HG02943 (cell line): ENCODE results near the gene SCLY.

ENCODE experiments used
- ATAC-seq: cut with Tn5 transposase; IDR thresholded peaks from one replicate; pipeline ENCODE4 v1.9.1; 2021; ENCODE audit warnings: mild to moderate bottlenecking, low read depth, moderate library complexity; ENCODE audit not compliant: unreplicated experiment

Gene SCLY

GRCh38 chr2:238134393-238134785 lies 73.6 kb downstream of the SCLY start:
- no peak for ATAC-seq

DNA sequence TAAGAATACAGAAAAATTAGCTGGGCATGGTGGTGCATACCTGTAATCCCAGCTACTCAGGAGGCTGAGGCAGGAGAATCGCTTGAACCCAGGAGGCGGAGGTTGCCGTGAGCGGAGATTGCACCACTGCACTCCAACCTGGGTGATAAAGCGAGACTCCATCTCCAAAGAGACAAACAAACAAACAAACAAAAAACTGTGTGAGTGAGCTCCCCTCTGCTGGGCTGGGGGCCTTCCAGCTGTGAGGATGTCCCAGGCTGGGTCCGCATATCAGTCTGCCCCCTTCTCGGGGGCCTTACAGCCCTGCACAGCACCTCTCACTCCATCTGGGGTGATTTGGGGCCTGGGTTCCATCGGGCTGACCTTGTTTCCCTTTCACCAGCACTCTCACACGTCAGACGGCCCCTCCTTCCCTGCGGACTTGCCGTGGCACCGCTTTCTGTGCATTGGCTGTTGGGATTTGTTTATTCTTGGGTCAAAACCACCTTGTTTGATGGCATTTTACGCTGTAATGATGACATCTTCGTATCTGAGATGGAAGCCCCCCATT lies 74.9 kb downstream of the SCLY start:
- no peak for ATAC-seq

GRCh38 chr2:238136820-238137537 lies 76.2 kb downstream of the SCLY start:
- ATAC-seq: no peak

GRCh38 chr2:238137885-238138284 lies 77.1 kb downstream of the SCLY start:
- no peak for ATAC-seq

- no peak for ATAC-seq
Measured at GRCh38 chr2:238138331-238139195, 77.8 kb downstream of the SCLY start, which contains the start of gene KLHL30. KLHL30 (plus strand) TSS chr2:238138668; CDS start chr2:238140755, 2,087 bp downstream.

- ATAC-seq: no peak
Measured at GRCh38 chr2:238139196-238140039, 78.6 kb downstream of the SCLY start.

- no peak for ATAC-seq
Measured at GRCh38 chr2:238140040-238140439, 79.2 kb downstream of the SCLY start.

GRCh38 chr2:238140721-238141540 lies 80.1 kb downstream of the SCLY start:
- no peak for ATAC-seq

GRCh38 chr2:238141541-238142318 lies 80.9 kb downstream of the SCLY start:
- no peak for ATAC-seq

GRCh38 chr2:238142382-238143205 lies 81.8 kb downstream of the SCLY start:
- no peak for ATAC-seq

DNA sequence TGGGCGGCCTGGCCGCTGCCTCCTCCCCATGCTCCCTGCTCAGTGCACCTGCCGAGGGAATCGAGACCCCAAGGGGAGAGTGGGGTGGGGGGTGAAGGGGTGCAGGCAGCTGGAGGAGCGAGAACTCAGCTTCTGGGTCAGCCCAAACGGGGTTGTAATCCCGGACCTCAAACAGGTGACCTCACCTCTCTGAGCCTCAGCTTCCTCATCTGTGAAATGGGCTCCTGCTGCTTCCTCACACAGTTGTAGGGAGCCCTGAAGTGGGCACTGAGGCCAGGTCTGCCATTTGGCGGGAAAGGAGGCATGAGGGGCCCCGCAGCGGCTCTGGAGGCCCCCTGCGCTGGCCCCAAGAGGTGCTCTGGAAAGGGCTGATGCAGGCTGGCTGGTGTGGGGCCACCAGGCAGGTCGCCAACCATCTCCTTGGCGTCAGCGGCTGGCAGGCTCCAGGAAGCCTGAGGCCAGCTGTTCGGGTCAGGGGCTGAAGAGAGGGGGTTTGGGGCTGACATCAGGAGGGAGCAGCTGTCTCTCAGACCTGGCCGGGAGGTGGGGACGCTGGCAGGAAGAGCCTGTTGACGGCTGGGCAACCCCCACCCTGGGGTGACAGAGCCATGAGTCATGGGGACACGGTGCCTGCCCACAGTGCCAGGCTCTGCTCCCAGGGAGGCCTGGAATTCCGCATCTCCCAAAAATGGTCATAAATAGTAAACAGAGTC lies 82.6 kb downstream of the SCLY start:
- no peak for ATAC-seq

DNA sequence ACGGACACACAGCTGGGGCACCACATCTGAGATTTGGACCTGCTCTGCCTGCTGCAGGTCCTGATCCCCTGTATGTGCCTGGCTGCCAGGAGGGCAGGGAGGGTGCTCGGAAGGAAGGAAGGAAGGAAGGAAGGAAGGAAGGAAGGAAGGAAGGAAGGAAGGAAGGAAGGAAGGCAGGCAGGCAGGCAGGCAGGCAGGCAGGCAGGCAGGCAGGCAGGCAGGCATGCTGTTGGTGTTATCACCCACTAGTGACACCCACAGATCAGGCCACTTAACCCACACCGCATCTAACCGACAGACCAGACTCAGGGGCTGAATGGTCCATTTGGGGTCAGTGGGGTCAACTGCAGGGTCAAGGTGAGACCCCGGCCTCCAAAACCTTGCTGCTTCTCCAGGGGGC lies 83.5 kb downstream of the SCLY start:
- no peak for ATAC-seq

GRCh38 chr2:238145046-238145445 lies 84.2 kb downstream of the SCLY start:
- ATAC-seq: no peak

- ATAC-seq: no peak
Measured at GRCh38 chr2:238145851-238146250, 85.0 kb downstream of the SCLY start.

GRCh38 chr2:238146884-238147544 lies 86.2 kb downstream of the SCLY start:
- no peak for ATAC-seq

- ATAC-seq: no peak
Measured at GRCh38 chr2:238148981-238149380, 88.2 kb downstream of the SCLY start.
